Stimulated activated naive CD8-positive, alpha-beta T cell treated with anti-CD3 and anti-CD28 coated beads, Interleukin-15, amount 100 ng/mL, for 72 hours (primary cell): ENCODE results near the gene IFNA16.
"Not testable (repeated sequence)": the region's sequence is repeated elsewhere in the genome, so short reads cannot be mapped to it uniquely, and the experiment has no call there.

Experiments
- ATAC-seq: fragments of 150-1000 bp; cut with Tn5 transposase; 2 replicates; pipeline ENCODE4 v1.10.0; 2021; ENCODE audit warnings: mild to moderate bottlenecking, moderate library complexity
- DNase-seq, 2 donors: peaks; one replicate each; pipeline ENCODE4 v3.0.0; 2021 to 2022
- H3K27ac Mint-ChIP-seq, 2 donors: one replicate each; pipeline ENCODE4 v1.8.0; 2022; ENCODE audit warnings: mild to moderate bottlenecking in 2 of 2, mixed read lengths in 2 of 2, moderate library complexity in 2 of 2
- H3K27me3 Mint-ChIP-seq: one replicate; pipeline ENCODE4 v1.8.0; 2022; ENCODE audit warnings: mixed read lengths
- H3K4me1 Mint-ChIP-seq: one replicate; pipeline ENCODE4 v1.8.0; 2022; ENCODE audit warnings: mild to moderate bottlenecking, mixed read lengths
- H3K4me3 Mint-ChIP-seq, 2 donors: one replicate each; pipeline ENCODE4 v1.8.0; 2022; ENCODE audit warnings: mild to moderate bottlenecking in 2 of 2, mixed read lengths in 2 of 2, moderate library complexity in 1 of 2
- H3K9me3 Mint-ChIP-seq, 2 donors: one replicate each; pipeline ENCODE4 v1.8.0; 2022; ENCODE audit warnings: mixed read lengths in 2 of 2

The IFNA16 gene

DNA sequence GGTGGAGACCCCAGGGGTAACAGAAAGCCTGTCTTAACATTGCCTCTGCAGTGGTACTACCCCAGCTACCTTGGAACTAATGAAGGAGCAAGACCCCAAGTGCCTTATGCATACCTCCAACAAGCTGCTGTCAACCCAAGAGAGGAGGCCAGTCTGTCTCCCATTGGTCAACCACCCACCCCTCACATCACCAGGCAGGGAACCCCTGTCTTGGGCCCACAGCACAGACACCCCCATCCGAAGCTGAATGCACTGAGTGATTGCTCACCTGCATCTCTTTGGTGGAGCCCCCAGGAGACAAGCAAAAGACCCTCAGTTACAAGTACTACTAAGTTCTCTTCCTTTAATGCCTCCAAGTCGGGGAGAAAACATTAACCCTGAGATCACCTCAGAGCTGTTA lies 5.0 kb downstream of the IFNA16 start:
- DNase-seq, H3K27me3 Mint-ChIP-seq, H3K27ac Mint-ChIP-seq, H3K9me3 Mint-ChIP-seq, H3K4me3 Mint-ChIP-seq, H3K4me1 Mint-ChIP-seq: not testable (repeated sequence)
- peak; percentile 18 for ATAC-seq

DNA sequence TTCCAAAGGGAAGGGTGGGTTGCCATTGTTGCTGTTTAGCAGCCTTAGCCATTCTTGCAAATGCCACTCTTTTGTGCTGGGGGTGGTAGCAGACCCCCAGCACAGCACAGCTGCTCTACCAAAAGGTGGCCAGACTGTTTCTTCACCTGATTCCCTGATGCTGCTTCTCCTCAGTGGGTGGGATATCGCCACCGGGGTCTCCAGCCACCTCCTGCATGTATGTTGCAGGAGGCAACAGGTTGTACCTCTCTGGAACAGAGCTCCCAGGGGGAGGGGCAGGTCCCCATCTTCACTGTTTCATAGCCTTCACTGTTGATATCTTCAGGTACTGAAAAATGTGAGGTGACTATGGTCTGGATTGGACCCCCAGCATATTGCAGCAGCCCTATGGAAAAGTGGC lies 6.3 kb downstream of the IFNA16 start:
- not testable (repeated sequence) for H3K4me1 Mint-ChIP-seq, H3K4me3 Mint-ChIP-seq, DNase-seq, ATAC-seq, H3K27me3 Mint-ChIP-seq, H3K9me3 Mint-ChIP-seq, H3K27ac Mint-ChIP-seq

DNA sequence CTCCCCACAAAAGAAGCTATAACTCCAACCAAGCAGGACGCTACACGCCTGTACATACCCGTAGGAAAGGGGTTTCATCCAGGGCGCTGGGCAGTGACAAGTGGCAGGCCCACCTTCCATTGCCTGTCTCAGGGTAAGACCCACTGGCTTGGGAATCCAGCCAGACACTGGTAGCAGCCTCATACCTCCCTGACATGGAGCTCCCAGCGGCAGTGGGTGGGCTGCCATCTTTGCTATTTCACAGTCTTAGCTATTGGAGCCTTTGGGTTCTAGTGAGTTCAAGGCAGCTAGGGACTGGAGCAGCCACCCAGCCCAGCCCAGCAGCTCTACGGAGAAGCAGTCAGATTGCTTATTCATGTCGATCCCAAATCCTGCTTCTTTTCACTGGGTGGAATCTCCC lies 6.8 kb downstream of the IFNA16 start:
- DNase-seq (no peak), ATAC-seq (no peak)
- Mint-ChIP-seq H3K9me3 (no peaks in the 10 kb centered on the region), H3K27me3 (peaks cover 2% of the 10 kb centered on the region), H3K4me1 (peaks cover 6% of the 10 kb centered on the region), H3K4me3 (no peak overlapping the region), H3K27ac (no peak overlapping the region)

DNA sequence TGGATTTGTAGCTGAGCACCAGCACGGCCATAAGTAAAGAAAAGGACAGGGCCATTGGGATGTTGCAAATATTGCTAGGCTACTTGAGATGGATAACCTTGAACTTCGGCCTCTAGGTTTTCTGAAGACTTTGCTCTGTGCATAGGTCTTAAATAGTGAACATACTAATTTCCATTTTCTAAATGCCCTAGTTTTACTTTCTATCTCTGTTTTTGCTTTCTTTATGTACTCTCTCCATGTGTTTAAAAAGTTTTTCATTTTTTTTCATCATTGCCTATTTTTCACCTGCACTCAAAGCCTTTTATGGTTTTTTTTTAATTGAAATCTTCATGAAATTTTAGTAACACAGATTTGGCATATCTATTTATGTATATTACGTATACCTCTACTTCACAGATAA lies 10.1 kb downstream of the IFNA16 start, which contains the start of gene IFNA10:
TSS of gene IFNA10 (minus strand) at position 101 of the 400 bp plus-strand sequence. CDS start at position 55, 46 bp downstream.
- H3K27me3 Mint-ChIP-seq, H3K4me1 Mint-ChIP-seq, DNase-seq, H3K4me3 Mint-ChIP-seq, H3K27ac Mint-ChIP-seq, ATAC-seq, H3K9me3 Mint-ChIP-seq: not testable (repeated sequence)

DNA sequence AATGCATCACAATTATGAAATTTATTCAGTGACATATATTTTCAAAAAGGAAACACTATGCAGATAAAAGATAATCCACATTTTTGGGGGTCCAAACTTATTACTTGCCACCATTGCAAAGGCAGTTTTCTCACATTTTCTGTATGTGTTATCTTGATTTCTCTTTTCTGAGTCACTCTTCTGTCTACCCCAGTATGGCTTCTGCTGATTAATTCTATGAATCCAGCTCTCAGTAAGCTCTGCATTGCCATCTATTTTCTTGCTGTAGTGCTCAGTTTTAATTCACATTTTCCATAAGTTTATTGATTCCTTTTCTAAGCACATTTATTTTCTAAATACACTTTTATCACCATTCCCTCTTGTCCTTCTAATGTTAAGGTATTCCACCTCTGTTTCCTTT lies 11.9 kb downstream of the IFNA16 start:
- DNase-seq, result no peak
- ATAC-seq, result no peak
- H3K27ac Mint-ChIP-seq, result no peak overlapping the region
- peaks cover 5% of the 10 kb centered on the region for H3K4me1 Mint-ChIP-seq
- H3K27me3 Mint-ChIP-seq, result peaks cover 7% of the 10 kb centered on the region
- no peaks in the 10 kb centered on the region for H3K9me3 Mint-ChIP-seq
- no peak overlapping the region for H3K4me3 Mint-ChIP-seq

DNA sequence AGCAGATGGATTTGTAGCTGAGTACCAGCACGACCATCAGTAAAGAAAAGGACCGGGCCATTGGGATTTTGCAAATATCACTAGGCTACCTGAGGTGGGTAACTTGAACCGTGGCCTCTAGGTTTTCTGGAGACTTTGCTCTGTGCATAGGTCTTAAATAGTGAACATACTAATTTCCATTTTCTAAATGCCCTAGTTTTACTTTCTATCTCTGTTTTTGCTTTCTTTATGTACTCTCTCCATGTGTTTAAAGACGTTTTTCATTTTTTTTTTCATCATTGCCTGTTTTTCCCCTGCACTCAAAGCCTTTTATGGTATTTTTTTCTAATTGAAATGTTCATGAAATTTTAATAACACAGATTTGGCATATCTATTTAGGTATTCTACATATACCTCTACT lies 15.0 kb downstream of the IFNA16 start, which contains the start of gene IFNA7:
TSS of gene IFNA7 (minus strand) at position 101 of the 400 bp plus-strand sequence. CDS start at position 61, 40 bp downstream.
- DNase-seq, H3K4me3 Mint-ChIP-seq, H3K9me3 Mint-ChIP-seq, ATAC-seq, H3K27me3 Mint-ChIP-seq, H3K27ac Mint-ChIP-seq, H3K4me1 Mint-ChIP-seq: not testable (repeated sequence)

DNA sequence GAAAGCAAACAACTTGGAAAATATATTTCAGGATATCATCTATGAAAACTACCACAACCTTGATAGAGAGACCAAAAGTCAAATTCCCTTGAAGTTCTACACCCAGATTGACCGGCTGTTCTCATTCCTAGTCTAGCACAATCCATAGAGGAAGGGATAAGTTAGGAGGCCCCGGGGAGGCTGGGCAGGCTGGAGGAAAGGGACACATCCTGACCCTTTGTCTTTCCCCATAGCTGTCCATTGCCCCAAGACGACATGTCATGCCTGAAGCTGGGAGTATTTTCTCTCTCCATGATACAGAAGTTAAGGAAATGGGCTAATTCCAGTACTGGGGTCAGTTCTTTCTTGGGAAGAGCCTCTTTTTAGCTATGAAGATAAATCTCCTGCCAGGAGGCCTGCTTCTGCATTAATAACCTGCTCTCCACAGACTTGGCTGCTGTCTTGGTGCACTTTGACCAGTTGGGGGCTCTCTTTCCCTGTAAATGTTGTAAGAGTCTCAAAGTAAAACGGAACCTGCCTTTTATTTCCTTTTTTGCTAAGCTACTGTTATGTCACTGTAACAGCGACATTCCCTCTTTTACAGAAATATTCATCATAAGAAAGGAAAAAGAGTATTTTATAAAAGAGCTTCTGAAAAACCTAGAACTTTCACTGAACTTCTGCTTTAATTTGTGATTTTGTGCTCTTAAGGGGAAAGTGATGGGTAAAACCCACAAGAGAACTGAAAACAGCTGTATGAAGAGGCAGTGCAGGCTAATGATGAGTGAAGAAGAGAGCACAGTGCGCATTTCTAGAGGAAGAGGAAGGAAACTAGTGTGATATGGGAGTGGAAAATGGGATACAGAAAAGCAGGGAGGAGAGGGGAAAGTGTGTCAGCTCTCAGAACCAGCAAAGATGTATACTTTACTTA lies 22.0 kb downstream of the IFNA16 start:
- H3K4me3 Mint-ChIP-seq, result peak overlapping the region; percentile 22 to 53
- ATAC-seq (peak; percentile 87), DNase-seq (peak; percentile 47 to 56)
- not testable (repeated sequence) for H3K27me3 Mint-ChIP-seq, H3K4me1 Mint-ChIP-seq, H3K27ac Mint-ChIP-seq, H3K9me3 Mint-ChIP-seq

DNA sequence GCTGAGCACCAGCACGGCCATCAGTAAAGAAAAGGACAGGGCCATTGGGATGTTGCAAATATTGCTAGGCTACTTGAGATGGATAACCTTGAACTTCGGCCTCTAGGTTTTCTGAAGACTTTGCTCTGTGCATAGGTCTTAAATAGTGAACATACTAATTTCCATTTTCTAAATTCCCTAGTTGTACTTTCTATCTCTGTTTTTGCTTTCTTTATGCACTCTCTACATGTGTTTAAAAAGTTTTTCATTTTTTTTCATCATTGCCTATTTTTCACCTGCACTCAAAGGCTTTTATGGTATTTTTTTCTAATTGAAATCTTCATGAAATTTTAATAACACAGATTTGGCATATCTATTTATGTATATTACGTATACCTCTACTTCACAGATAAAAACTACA lies 29.6 kb downstream of the IFNA16 start, which contains the start of gene IFNA4:
TSS of gene IFNA4 (minus strand) at position 101 of the 400 bp plus-strand sequence. CDS start at position 45, 56 bp downstream.
- not testable (repeated sequence) for DNase-seq

DNA sequence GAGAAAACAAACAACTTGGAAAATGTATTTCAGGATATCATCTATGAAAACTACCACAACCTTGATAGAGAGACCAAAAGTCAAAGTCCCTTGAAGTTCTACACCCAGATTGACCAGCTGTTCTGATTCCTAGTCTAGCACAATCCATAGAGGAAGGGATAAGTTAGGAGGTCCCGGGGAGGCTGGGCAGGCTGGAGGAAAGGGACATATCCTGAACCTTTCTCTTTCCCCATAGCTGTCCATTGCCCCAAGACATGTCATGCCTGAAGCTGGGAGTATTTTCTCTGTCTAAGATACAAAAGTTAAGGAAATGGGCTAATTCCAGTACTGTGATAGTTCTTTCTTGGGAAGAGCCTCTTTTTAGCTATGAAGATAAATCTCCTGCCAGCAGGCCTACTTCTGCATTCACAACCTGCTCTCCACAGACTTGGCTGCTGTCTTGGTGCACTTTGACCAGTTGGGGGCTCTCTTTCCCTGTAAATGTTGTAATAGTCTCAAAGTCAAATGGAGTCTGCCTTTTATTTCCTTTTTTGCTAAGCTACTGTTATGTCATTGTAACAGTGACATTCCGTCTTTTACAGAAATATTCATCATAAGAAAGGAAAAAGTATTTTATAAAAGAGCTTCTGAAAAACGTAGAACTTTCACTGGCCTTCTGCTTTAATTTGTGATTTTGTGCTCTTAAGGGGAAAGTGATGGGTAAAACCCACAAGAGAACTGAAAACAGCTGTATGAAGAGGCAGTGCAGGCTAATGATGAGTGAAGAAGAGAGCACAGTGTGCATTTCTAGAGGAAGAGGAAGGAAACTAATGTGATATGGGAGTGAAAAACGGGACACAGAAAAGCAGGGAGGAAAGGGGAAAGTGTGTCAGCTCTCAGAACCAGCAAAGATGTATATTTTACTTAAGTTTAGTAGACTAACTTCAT lies 34.0 kb downstream of the IFNA16 start:
- not testable (repeated sequence) for H3K9me3 Mint-ChIP-seq, H3K4me3 Mint-ChIP-seq, H3K4me1 Mint-ChIP-seq, H3K27me3 Mint-ChIP-seq
- ATAC-seq, result peak; percentile 87
- peak overlapping the region in 1 of 2 donors; percentile 81 for H3K27ac Mint-ChIP-seq
- DNase-seq, result peak; percentile 22 to 25

More for the DNA sequence above, 29.6 kb downstream of the IFNA16 start, which contains the start of gene IFNA4:
- not testable (repeated sequence) for H3K27ac Mint-ChIP-seq, H3K4me1 Mint-ChIP-seq, H3K27me3 Mint-ChIP-seq, ATAC-seq, H3K4me3 Mint-ChIP-seq, H3K9me3 Mint-ChIP-seq

DNA sequence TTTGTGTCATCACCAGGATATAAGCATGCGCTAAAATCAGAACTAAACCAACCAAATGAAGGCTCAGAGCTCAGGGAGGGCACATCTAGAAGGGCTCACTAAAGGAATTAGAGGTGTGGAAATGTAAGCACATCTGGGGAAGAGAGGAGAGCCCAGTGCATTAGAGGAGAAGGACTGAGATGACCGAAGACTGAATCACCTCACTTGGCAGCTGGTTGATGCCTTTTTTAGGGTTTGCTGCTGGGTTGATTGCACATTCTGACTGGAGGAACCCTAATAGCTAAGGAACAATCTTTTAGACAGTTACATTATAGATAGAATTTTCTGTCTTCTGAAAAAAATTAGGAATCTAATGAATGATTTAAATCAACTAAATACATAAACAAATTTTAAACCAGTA lies 42.4 kb downstream of the IFNA16 start:
- Mint-ChIP-seq H3K4me3 (no peak overlapping the region), H3K9me3 (no peaks in the 10 kb centered on the region), H3K27ac (no peak overlapping the region), H3K27me3 (no peaks in the 10 kb centered on the region), H3K4me1 (no peaks in the 10 kb centered on the region)
- no peak for DNase-seq
- ATAC-seq, result no peak

DNA sequence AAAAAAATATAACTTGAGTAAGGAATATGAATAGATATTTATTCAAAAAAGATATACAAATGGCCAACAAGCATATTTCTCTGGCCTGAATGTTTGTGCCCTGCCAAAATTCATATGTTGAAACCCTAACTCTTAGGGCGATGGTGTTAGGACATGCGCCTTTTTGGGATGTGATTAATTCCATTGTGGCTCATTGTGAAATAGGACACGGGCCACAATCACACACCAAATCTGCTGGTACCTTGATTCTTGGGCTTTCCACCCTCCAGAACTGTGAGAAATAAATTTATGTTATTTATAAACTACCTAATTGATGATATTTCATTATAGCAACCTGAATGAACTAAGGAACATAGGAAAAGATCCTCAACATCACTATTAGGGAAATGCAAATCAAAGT lies 45.0 kb downstream of the IFNA16 start:
- Mint-ChIP-seq H3K4me3 (no peak overlapping the region), H3K9me3 (no peaks in the 10 kb centered on the region), H3K27ac (no peak overlapping the region), H3K4me1 (no peaks in the 10 kb centered on the region), H3K27me3 (no peaks in the 10 kb centered on the region)
- DNase-seq (no peak), ATAC-seq (no peak)

DNA sequence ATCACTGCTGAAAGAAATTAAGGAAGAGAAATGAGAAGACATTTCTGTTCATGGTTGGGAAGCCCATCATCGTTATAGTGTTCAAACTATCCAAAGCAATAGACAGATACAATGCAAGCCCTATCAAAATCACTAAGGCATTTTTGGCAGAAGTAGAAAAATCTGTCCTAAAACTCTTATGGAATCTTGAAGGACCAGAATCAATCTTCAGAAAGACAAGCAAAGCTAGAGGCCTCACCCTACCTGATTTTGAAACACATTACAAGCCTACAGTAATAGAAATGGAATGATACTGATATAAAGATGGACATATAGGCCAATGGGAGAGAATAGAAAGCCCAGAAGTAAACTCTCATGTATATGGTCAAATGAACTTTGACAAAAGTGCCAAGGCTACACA lies 45.8 kb downstream of the IFNA16 start:
- H3K4me3 Mint-ChIP-seq, result no peak overlapping the region
- H3K27ac Mint-ChIP-seq, result no peak overlapping the region
- no peaks in the 10 kb centered on the region for H3K9me3 Mint-ChIP-seq
- H3K4me1 Mint-ChIP-seq, result no peaks in the 10 kb centered on the region
- ATAC-seq (no peak), DNase-seq (no peak)
- no peaks in the 10 kb centered on the region for H3K27me3 Mint-ChIP-seq

DNA sequence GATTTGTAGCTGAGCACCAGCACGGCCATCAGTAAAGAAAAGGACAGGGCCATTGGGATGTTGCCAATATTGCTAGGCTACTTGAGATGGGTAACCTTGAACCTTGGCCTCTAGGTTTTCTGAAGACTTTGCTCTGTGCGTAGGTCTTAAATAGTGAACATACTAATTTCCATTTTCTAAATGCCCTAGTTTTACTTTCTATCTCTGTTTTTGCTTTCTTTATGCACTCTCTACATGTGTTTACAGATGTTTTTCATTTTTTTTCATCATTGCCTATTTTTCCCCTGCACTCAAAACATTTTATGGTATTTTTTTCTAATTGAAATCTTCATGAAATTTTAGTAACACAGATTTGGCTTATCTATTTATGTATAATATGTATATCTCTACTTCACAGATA lies 50.6 kb downstream of the IFNA16 start, which contains the start of gene IFNA21:
TSS of gene IFNA21 (minus strand) at position 101 of the 400 bp plus-strand sequence. CDS start at position 53, 48 bp downstream.
- H3K9me3 Mint-ChIP-seq, result not testable (repeated sequence)

More for the DNA sequence above, 50.6 kb downstream of the IFNA16 start, which contains the start of gene IFNA21:
- H3K4me3 Mint-ChIP-seq, DNase-seq, H3K4me1 Mint-ChIP-seq, H3K27ac Mint-ChIP-seq, H3K27me3 Mint-ChIP-seq, ATAC-seq: not testable (repeated sequence)
